Measurements from ENCODE around the gene DRD1.
"Not testable (repeated sequence)": the region's sequence is repeated elsewhere in the genome, so short reads cannot be mapped to it uniquely, and the experiment has no call there.

DRD1 gene

GRCh38 chr5:175444905-175445456, 999 bp upstream of the DRD1 start:
- TF ChIP-seq CTCF (IDR thresholded peaks at IDR 0.05) (peak; percentile 29), ZFX (IDR thresholded peaks at IDR 0.05; ENCODE audit: borderline replicate concordance) (no peak)
- no peak overlapping the region for H3K27ac ChIP-seq

- TF ChIP-seq CTCF (IDR thresholded peaks at IDR 0.05) (no peak), ZFX (IDR thresholded peaks at IDR 0.05; ENCODE audit: borderline replicate concordance) (no peak)
Measured at GRCh38 chr5:175443514-175444059, 395 bp downstream of the DRD1 start.

GRCh38 chr5:175438234-175438857, 5.6 kb downstream of the DRD1 start:
- H3K27ac ChIP-seq, result no peak overlapping the region
- TF ChIP-seq ZFX (IDR thresholded peaks at IDR 0.05; ENCODE audit: borderline replicate concordance), result no peak
- no peak for TF ChIP-seq CTCF (IDR thresholded peaks at IDR 0.05)

More at GRCh38 chr5:175443514-175444059, 395 bp downstream of the DRD1 start:
- no peak overlapping the region for H3K27ac ChIP-seq

GRCh38 chr5:175436359-175436758, 7.6 kb downstream of the DRD1 start:
- H3K27ac ChIP-seq, result no peak overlapping the region
- no peak for TF ChIP-seq CTCF (IDR thresholded peaks at IDR 0.05)
- no peak for TF ChIP-seq ZFX (IDR thresholded peaks at IDR 0.05; ENCODE audit: borderline replicate concordance)

GRCh38 chr5:175434800-175435199, 9.2 kb downstream of the DRD1 start:
- H3K27ac ChIP-seq, result no peak overlapping the region

GRCh38 chr5:175427762-175428161, 16.2 kb downstream of the DRD1 start:
- TF ChIP-seq CTCF (IDR thresholded peaks at IDR 0.05) (no peak), ZFX (IDR thresholded peaks at IDR 0.05; ENCODE audit: borderline replicate concordance) (no peak)

More at GRCh38 chr5:175434800-175435199, 9.2 kb downstream of the DRD1 start:
- no peak for TF ChIP-seq ZFX (IDR thresholded peaks at IDR 0.05; ENCODE audit: borderline replicate concordance)
- TF ChIP-seq CTCF (IDR thresholded peaks at IDR 0.05), result no peak

GRCh38 chr5:175424594-175424993, 19.4 kb downstream of the DRD1 start:
- H3K27ac ChIP-seq, result not testable (repeated sequence)

More at GRCh38 chr5:175427762-175428161, 16.2 kb downstream of the DRD1 start:
- no peak overlapping the region for H3K27ac ChIP-seq
